SU-DHL-6 (cell line): ENCODE results near the gene ZC3HAV1.

Source experiments
- EZH2phosphoT487 ChIP-seq: fragments of 200-600 bp; sonication (generic), shearing (Covaris generic); conservative IDR thresholded peaks from 2 replicates; pipeline ENCODE4 v1.6.1; 2018; ENCODE audit warnings: mild to moderate bottlenecking, antibody characterized with exemption, low read length, moderate library complexity, mixed read lengths
- TF ChIP-seq, protein P1 (sequence below): fragments of 200-600 bp; sonication (generic); IDR thresholded peaks from one replicate; pipeline ENCODE4 v1.5.1; 2017; ENCODE audit warnings: antibody characterized with exemption, mild to moderate bottlenecking, low read length, moderate library complexity; ENCODE audit not compliant: insufficient read depth, poor library complexity, severe bottlenecking

- TF ChIP-seq, protein P1, sequence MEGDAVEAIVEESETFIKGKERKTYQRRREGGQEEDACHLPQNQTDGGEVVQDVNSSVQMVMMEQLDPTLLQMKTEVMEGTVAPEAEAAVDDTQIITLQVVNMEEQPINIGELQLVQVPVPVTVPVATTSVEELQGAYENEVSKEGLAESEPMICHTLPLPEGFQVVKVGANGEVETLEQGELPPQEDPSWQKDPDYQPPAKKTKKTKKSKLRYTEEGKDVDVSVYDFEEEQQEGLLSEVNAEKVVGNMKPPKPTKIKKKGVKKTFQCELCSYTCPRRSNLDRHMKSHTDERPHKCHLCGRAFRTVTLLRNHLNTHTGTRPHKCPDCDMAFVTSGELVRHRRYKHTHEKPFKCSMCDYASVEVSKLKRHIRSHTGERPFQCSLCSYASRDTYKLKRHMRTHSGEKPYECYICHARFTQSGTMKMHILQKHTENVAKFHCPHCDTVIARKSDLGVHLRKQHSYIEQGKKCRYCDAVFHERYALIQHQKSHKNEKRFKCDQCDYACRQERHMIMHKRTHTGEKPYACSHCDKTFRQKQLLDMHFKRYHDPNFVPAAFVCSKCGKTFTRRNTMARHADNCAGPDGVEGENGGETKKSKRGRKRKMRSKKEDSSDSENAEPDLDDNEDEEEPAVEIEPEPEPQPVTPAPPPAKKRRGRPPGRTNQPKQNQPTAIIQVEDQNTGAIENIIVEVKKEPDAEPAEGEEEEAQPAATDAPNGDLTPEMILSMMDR, result no peak
- no peak for TF ChIP-seq EZH2phosphoT487
These were observed 24.0 kb upstream of the ZC3HAV1 start for GRCh38 chr7:139133335-139134139.
